A549 (cell line): ENCODE data around the gene TAMM41. TPM values are rescaled to one million over a fixed set of nuclear protein-coding genes. Genes with fewer than 3 reads are reported as not detected.
"Not testable (repeated sequence)": the region's sequence is repeated elsewhere in the genome, so short reads cannot be mapped to it uniquely, and the experiment has no call there.

Source experiments
- ATAC-seq, 2 experiments: fragments of 200-7000 bp in 1 of 2; fragments of >200 bp in 1 of 2; cut with Nextera tagmentation in 1 of 2; cut with Tn5 transposase in 1 of 2; 3 replicates each; pipeline versions ENCODE4 v1.8.0 to v1.9.1; 2018 to 2020; ENCODE audit warnings: mild to moderate bottlenecking in 1 of 2, moderate library complexity in 1 of 2
- CTCF ChIA-PET: fragments of 300-600 bp; sonication (Branson Sonifier 250); formaldehyde crosslinking; extraction: SDS; loops from one replicate; lab custom pipeline; 2021; ENCODE audit warnings: antibody characterized with exemption, inconsistent platforms; lab: Yijun Ruan, JAX
- POLR2A ChIA-PET: fragments of 350-600 bp; formaldehyde crosslinking; extraction: SDS; loops from one replicate; lab custom pipeline; 2021; ENCODE audit warnings: antibody characterized with exemption, inconsistent platforms; lab: Yijun Ruan, JAX
- DNase-seq, 2 experiments: peaks; one replicate each; pipeline versions ENCODE4 v3.0.0 to v3.0.0-alpha.2; 2011 to 2016; ENCODE audit warnings: low read depth in 1 of 2, low spot score in 1 of 2
- FAIRE-seq: peaks from 2 replicates; lab custom pipeline; 2011; peaks lifted over from hg19 to GRCh38; lab: Jason Lieb, UNC
- H3K27ac ChIP-seq, 2 experiments: fragments of >200 bp; sonication (Bioruptor Twin); formaldehyde crosslinking; 3 replicates each; pipeline ENCODE4 v1.5.1; 2016 to 2017
- H3K4me1 ChIP-seq: fragments of >200 bp; sonication (Bioruptor Twin); formaldehyde crosslinking; 3 replicates; pipeline ENCODE4 v1.6.1; 2016
- H3K4me2 ChIP-seq: fragments of >200 bp; sonication (Bioruptor Twin); formaldehyde crosslinking; 3 replicates; pipeline ENCODE4 v1.6.1; 2016
- H3K4me3 ChIP-seq: fragments of >200 bp; sonication (Bioruptor Twin); formaldehyde crosslinking; 3 replicates; pipeline ENCODE4 v1.5.1; 2016
- H3K9me3 ChIP-seq: fragments of >200 bp; sonication (Bioruptor Twin); formaldehyde crosslinking; 3 replicates; pipeline ENCODE4 v1.6.1; 2016
- BHLHE40 ChIP-seq: IDR thresholded peaks from 2 replicates; pipeline ENCODE4 v1.6.1; 2012; ENCODE audit warnings: low read depth, low read length, inconsistent platforms
- CTCF ChIP-seq: fragments of >200 bp; sonication (Bioruptor Twin); formaldehyde crosslinking; IDR thresholded peaks from 3 replicates; pipeline ENCODE4 v1.5.1; 2016
- FOSL2 ChIP-seq, 2 experiments: fragments of 450-650 bp in 1 of 2; fragments of >200 bp in 1 of 2; sonication (Bioruptor Twin) in 1 of 2; formaldehyde crosslinking; IDR thresholded peaks; 2 replicates each; pipeline versions ENCODE4 v1.5.0 to v1.6.1; 2016 to 2020; ENCODE audit warnings: mild to moderate bottlenecking in 1 of 2, moderate library complexity in 1 of 2
- HEYL ChIP-seq: fragments of 250-450 bp; sonication (Bioruptor Pico); IDR thresholded peaks from 2 replicates; pipeline ENCODE4 v1.8.0; 2021; ENCODE audit warnings: mild to moderate bottlenecking, moderate library complexity
- HOXA7 ChIP-seq: fragments of 250-450 bp; sonication (Bioruptor Pico); IDR thresholded peaks from 2 replicates; pipeline ENCODE4 v1.5.0; 2020; ENCODE audit warnings: mild to moderate bottlenecking, moderate library complexity
- MAX ChIP-seq: IDR thresholded peaks from 2 replicates; pipeline ENCODE4 v1.6.1; 2012
- RAD21 ChIP-seq, 2 experiments: fragments of >200 bp in 1 of 2; sonication (Bioruptor Twin) in 1 of 2; formaldehyde crosslinking in 1 of 2; IDR thresholded peaks in 1 of 2; conservative IDR thresholded peaks in 1 of 2; 2 replicates in 1 of 2; 3 replicates in 1 of 2; pipeline ENCODE4 v1.6.1; 2012 to 2018; ENCODE audit warnings: inconsistent platforms in 1 of 2
- RFX5 ChIP-seq: fragments of 450-650 bp; IDR thresholded peaks from 2 replicates; pipeline ENCODE4 v1.7.1; 2014; ENCODE audit warnings: antibody characterized with exemption, mild to moderate bottlenecking, moderate library complexity
- SMC3 ChIP-seq: fragments of >200 bp; sonication (Bioruptor Twin); formaldehyde crosslinking; IDR thresholded peaks from 3 replicates; pipeline ENCODE4 v1.6.1; 2018; ENCODE audit warnings: inconsistent platforms
- TFCP2L1 ChIP-seq: fragments of 250-450 bp; sonication (Bioruptor Pico); IDR thresholded peaks from 2 replicates; pipeline ENCODE4 v1.5.0; 2021; ENCODE audit warnings: mild to moderate bottlenecking
- ZSCAN20 ChIP-seq: fragments of 250-450 bp; sonication (Bioruptor Pico); IDR thresholded peaks from 2 replicates; pipeline ENCODE4 v1.8.0; 2022; ENCODE audit warnings: mild to moderate bottlenecking, moderate library complexity
- WGBS: methylation state at CpG from one replicate; pipeline ENCODE4 v1.1.6; 2017; ENCODE audit errors: missing lambda C conversion rate; 5-methylcytosine and 5-hydroxymethylcytosine counted together
- polyA plus RNA-seq, 4 experiments: library from polyadenylated mRNA; depleted of rRNA in 3 of 4; stranded (reverse); fragments of >200 nt; fragmentation: RNase III in 1 of 4; extraction: RNeasy Plus Mini Kit Qiagen cat#74134 plus additional on column Dnase treatment in 1 of 4; gene quantifications; 2 replicates in 3 of 4; 3 replicates in 1 of 4; pipeline ENCODE4 v1.2.3, GENCODE V29; 2011 to 2017

The TAMM41 gene
- polyA plus RNA-seq, 2 of the 4 experiments (the other 2 are of a cell fraction) = 16.1 to 17.5 TPM

DNA sequence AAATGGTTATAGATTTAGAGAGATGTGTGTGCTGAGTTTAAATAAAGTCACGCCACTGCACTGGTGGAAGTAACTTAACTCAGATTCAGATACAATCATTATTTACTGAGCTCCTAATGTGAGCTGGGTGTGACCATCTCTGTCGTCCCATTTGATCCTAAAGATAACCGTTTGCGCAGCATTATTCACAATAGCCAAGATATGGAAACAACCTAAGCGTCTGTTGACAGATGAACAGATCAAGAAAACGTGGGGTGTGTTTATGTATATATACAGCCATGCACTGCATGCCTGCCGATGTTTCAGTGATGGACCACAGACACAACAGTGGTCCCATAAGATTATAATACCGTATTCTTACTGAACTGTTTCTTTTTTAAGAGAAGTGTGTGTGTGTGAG lies 71.2 kb downstream of the TAMM41 start (continued):
- TF ChIP-seq BHLHE40 (no peak), HOXA7 (CRISPR knock-in tag) (no peak), TFCP2L1 (CRISPR knock-in tag) (no peak), ZSCAN20 (CRISPR knock-in tag) (no peak)

GRCh38 chr3:11774296-11774877 lies 72.3 kb downstream of the TAMM41 start:
- FAIRE-seq (no peak), ATAC-seq (peak; percentile 89 to 92), DNase-seq (peak; percentile 62 to 74)
- ChIA-PET POLR2A (no interaction called here), CTCF (interaction anchor here (0.7 to 1.8 kb wide), 5 partner anchors 9 to 395 kb away, joined by 3 to 5 read pairs (median 4); no protein-coding TSS in a partner anchor)
- Histone ChIP-seq H3K27ac (no peak overlapping the region), H3K4me2 (no peak overlapping the region), H3K9me3 (no peaks in the 10 kb centered on the region), H3K4me1 (peaks cover 11% of the 10 kb centered on the region; the same call in 2 of the 3 replicates), H3K4me3 (no peak overlapping the region)
- WGBS = 0% methylated on average over 1 of the region's 2 CpGs
- TF ChIP-seq SMC3 = peak; percentile 37; the same call in 2 of the 3 replicates
- peak; percentile 57 for TF ChIP-seq MAX
- peak; percentile 36 for TF ChIP-seq CTCF
- TF ChIP-seq RFX5 = no peak
- TF ChIP-seq RAD21 (conservative IDR thresholded peaks at IDR 0.05 in 1 of 2, IDR thresholded peaks at IDR 0.05 in 1 of 2) = peak; percentile 18 to 44; a peak in 2 of 5 replicates

DNA sequence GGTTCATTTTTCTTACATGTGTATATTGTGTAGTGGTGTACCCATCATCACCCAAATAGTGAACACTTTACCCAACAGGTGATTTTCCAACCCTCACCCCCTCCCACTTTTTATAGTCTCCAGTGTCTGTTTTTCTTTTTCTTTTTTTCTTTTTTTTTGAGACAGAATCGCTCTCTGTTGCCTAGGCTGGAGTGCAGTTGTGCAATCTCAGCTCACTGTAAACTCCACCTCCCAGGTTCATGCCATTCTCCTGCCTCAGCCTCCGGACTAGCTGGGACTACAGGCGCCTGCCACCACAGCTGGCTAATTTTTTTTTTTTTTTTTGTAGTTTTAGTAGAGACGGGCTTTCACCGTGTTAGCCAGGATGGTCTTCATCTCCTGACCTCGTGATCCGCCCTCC lies 74.8 kb downstream of the TAMM41 start:
- FAIRE-seq, ATAC-seq, H3K4me3 ChIP-seq, H3K9me3 ChIP-seq, POLR2A ChIA-PET, CTCF ChIA-PET, H3K27ac ChIP-seq, DNase-seq, H3K4me2 ChIP-seq: not testable (repeated sequence)
- H3K4me1 ChIP-seq = peaks cover 11% of the 10 kb centered on the region; the same call in 2 of the 3 replicates
- 85% methylated on average over 7 of the region's 7 CpGs for WGBS

GRCh38 chr3:11770477-11771391 lies 76.0 kb downstream of the TAMM41 start:
- H3K4me2 ChIP-seq = peak overlapping the region; percentile 10; the same call in 2 of the 3 replicates
- ChIA-PET POLR2A (interaction anchor here (0.7 kb wide), 1 partner anchor 53 kb away, joined by 3 read pairs; no protein-coding TSS in a partner anchor), CTCF (interaction anchor here (0.7 to 0.8 kb wide), 3 partner anchors 33 to 570 kb away, joined by 3 to 4 read pairs (median 3); no protein-coding TSS in a partner anchor)
- ATAC-seq = peak; percentile 62 to 76; a peak in 5 of 6 replicates
- no peak overlapping the region for H3K4me3 ChIP-seq
- 60% methylated on average over 19 of the region's 20 CpGs for WGBS
- no peak for TF ChIP-seq HEYL (CRISPR knock-in tag)
- TF ChIP-seq FOSL2 (IDR thresholded peaks at IDR 0.05) = no peak
- TF ChIP-seq FOSL2 (CRISPR knock-in tag; IDR thresholded peaks at IDR 0.05) = 0 out of 2 replicates have a peak, but pooled peaks have one; percentile 8
- H3K4me1 ChIP-seq = peaks cover 11% of the 10 kb centered on the region; the same call in 2 of the 3 replicates
- DNase-seq = peak; percentile 50 to 51
- H3K27ac ChIP-seq = peak overlapping the region in 1 of 2 experiments; percentile 50; a peak in 2 of 6 replicates
- H3K9me3 ChIP-seq = no peaks in the 10 kb centered on the region
- FAIRE-seq = no peak
